Kidney (tissue), 22 donors: Measurements from ENCODE around the gene OXSR1. TPM values are rescaled to one million over a fixed set of nuclear protein-coding genes. Genes with fewer than 3 reads are reported as not detected.
A peak's percentile ranks its signal among the peaks of the same experiment; 100 is the strongest.

Experiments
- DNase-seq, 5 donors: peaks; one replicate each; pipeline ENCODE4 v3.0.0-alpha.2; 2013 to 2020
- FAIRE-seq: peaks from 2 replicates; lab custom pipeline; 2012; peaks lifted over from hg19 to GRCh38; lab: Jason Lieb, UNC
- H3K27ac ChIP-seq, 2 donors: one replicate each; pipeline ENCODE4 v1.7.0; 2013; ENCODE audit warnings: low read depth in 2 of 2, low read length in 2 of 2, inconsistent platforms in 1 of 2
- H3K27me3 ChIP-seq: one replicate; pipeline ENCODE4 v1.7.1; 2013; ENCODE audit warnings: low read length, inconsistent platforms; ENCODE audit not compliant: control insufficient read depth, insufficient read depth
- H3K36me3 ChIP-seq, 3 donors: one replicate each; pipeline versions ENCODE4 v1.7.0 to v1.7.1; 2013; ENCODE audit warnings: low read length in 3 of 3, control low read depth in 1 of 3, inconsistent platforms in 1 of 3; ENCODE audit not compliant: insufficient read depth in 3 of 3, control insufficient read depth in 2 of 3
- H3K4me1 ChIP-seq, 3 donors: one replicate each; pipeline versions ENCODE4 v1.7.0 to v1.7.1; 2013; ENCODE audit warnings: low read length in 3 of 3, inconsistent platforms in 1 of 3, low read depth in 1 of 3; ENCODE audit not compliant: control insufficient read depth in 2 of 3, insufficient read depth in 2 of 3
- H3K4me3 ChIP-seq, 3 donors: one replicate each; pipeline versions ENCODE4 v1.7.0 to v1.8.1; 2013; ENCODE audit warnings: low read length in 3 of 3, control low read depth in 1 of 3, inconsistent platforms in 1 of 3
- H3K9ac ChIP-seq, 3 donors: one replicate each; pipeline versions ENCODE4 v1.7.0 to v1.7.1; 2013; ENCODE audit warnings: low read length in 3 of 3, control low read depth in 1 of 3, inconsistent platforms in 1 of 3
- H3K9me3 ChIP-seq, 3 donors: one replicate each; pipeline versions ENCODE4 v1.7.0 to v1.7.1; 2013; ENCODE audit warnings: low read length in 3 of 3, control low read depth in 1 of 3, inconsistent platforms in 1 of 3; ENCODE audit not compliant: control insufficient read depth in 2 of 3, insufficient read depth in 1 of 3
- CTCF ChIP-seq: IDR thresholded peaks from 3 replicates; pipeline ENCODE4 v1.5.1; 2012; ENCODE audit warnings: mild to moderate bottlenecking, moderate library complexity, borderline replicate concordance; ENCODE audit not compliant: insufficient read depth; ENCODE audit errors: extremely low read depth
- intact Hi-C: fragments of 100-400 bp; cut with DNase I; formaldehyde crosslinking; loops from one replicate; pipeline ENCODE4 v1.11.1; 2022
- long read RNA-seq, 10 donors: library from polyadenylated mRNA in 1 of 10; unstranded in 1 of 10; transcript quantifications; one replicate each; pipeline ENCODE4 v2.0.0 and lab custom pipeline, GENCODE V29; 2021 to 2026
- polyA plus RNA-seq: library from polyadenylated mRNA; stranded (reverse); fragments of 350-450 nt; fragmentation: Illumina TruSeq; extraction: RNeasy Lipid Tissue Mini Kit (QIAGEN cat#74804); gene quantifications from one replicate; pipeline ENCODE4 v1.2.3, GENCODE V29; 2014; ENCODE audit warnings: low read depth, low replicate concordance; ENCODE audit not compliant: insufficient read depth
- total RNA-seq: library from RNA; stranded (reverse); fragmentation: NEBNext Ultra II Directional; extraction: Animal tissue kit (Norgen Biotek cat#: 25700); gene quantifications from one replicate; pipeline ENCODE4 v1.2.1, GENCODE V29; 2021
- donor health status: control.
- donor health status: control.
- donor health status: control.
- donor health status: control.
- donor health status: control.
- donor health status: DM: yes; HTN: yes; CAD: no.
- donor health status: Normal renal cell carcinoma (clear cell type).

The OXSR1 gene
- total RNA-seq (40.0 TPM), polyA plus RNA-seq (16.7 TPM)
- long read RNA-seq, donor 1, full-length matches to known transcripts: 1 of 7 reads
- long read RNA-seq, donor 1, partial matches to known transcripts: 6 of 7 reads
- long read RNA-seq, donor 1, other reads (novel, unspliced or antisense): 0 of 7 reads
- long read RNA-seq, donor 2, full-length matches to known transcripts: 3 of 3 reads
- long read RNA-seq, donor 2, partial matches to known transcripts: 0 of 3 reads
- long read RNA-seq, donor 2, other reads (novel, unspliced or antisense): 0 of 3 reads
- long read RNA-seq, donor 3, full-length matches to known transcripts: 2 of 71 reads
- long read RNA-seq, donor 3, partial matches to known transcripts: 69 of 71 reads
- long read RNA-seq, donor 3, other reads (novel, unspliced or antisense): 0 of 71 reads
- long read RNA-seq, donor 4, full-length matches to known transcripts: 4 of 4 reads
- long read RNA-seq, donor 4, partial matches to known transcripts: 0 of 4 reads
- long read RNA-seq, donor 4, other reads (novel, unspliced or antisense): 0 of 4 reads
- long read RNA-seq, donor 5: 0 reads
- long read RNA-seq, donor 6, full-length matches to known transcripts: 1 of 27 reads
- long read RNA-seq, donor 6, partial matches to known transcripts: 26 of 27 reads
- long read RNA-seq, donor 6, other reads (novel, unspliced or antisense): 0 of 27 reads
- long read RNA-seq, donor 7, full-length matches to known transcripts: 20 of 32 reads
- long read RNA-seq, donor 7, partial matches to known transcripts: 8 of 32 reads
- long read RNA-seq, donor 7, other reads (novel, unspliced or antisense): 4 of 32 reads
- long read RNA-seq, donor 8, full-length matches to known transcripts: 3 of 10 reads
- long read RNA-seq, donor 8, partial matches to known transcripts: 7 of 10 reads
- long read RNA-seq, donor 8, other reads (novel, unspliced or antisense): 0 of 10 reads
- long read RNA-seq, donor 9, full-length matches to known transcripts: 1 of 1 reads
- long read RNA-seq, donor 9, partial matches to known transcripts: 0 of 1 reads
- long read RNA-seq, donor 9, other reads (novel, unspliced or antisense): 0 of 1 reads
- long read RNA-seq, donor 10, full-length matches to known transcripts: 2 of 11 reads
- long read RNA-seq, donor 10, partial matches to known transcripts: 9 of 11 reads
- long read RNA-seq, donor 10, other reads (novel, unspliced or antisense): 0 of 11 reads

GRCh38 chr3:38164952-38165721 lies at the start of gene OXSR1:
Gene OXSR1 (plus strand): TSS chr3:38165537. CDS start chr3:38165877, 340 bp downstream.
- Histone ChIP-seq H3K27ac (peak within 1 kb of the TSS; percentile 98 to 99), H3K9ac (peak within 1 kb of the TSS; percentile 78 to 96 (median 88)), H3K27me3 (no peaks in the 10 kb centered on the region), H3K4me1 (peaks cover 0 to 9% (median 2%) of the 10 kb centered on the region in 3 donors), H3K9me3 (no peaks in the 10 kb centered on the region), H3K4me3 (peak within 1 kb of the TSS; percentile 83 to 96 (median 90)), H3K36me3 (no peaks in the 10 kb centered on the region)
- intact Hi-C loops: no loop called here
- no peak for TF ChIP-seq CTCF
- FAIRE-seq (peak; percentile 93), DNase-seq (peak; percentile 98 to 100 (median 99))

GRCh38 chr3:38115645-38116427 lies 49.5 kb upstream of the OXSR1 start:
- Histone ChIP-seq H3K4me3 (no peak overlapping the region), H3K27ac (no peak overlapping the region), H3K36me3 (peaks cover 0 to 7% (median 4%) of the 10 kb centered on the region in 3 donors), H3K4me1 (peaks cover 0 to 6% (median 3%) of the 10 kb centered on the region in 3 donors), H3K27me3 (no peaks in the 10 kb centered on the region), H3K9me3 (no peaks in the 10 kb centered on the region), H3K9ac (no peak overlapping the region)
- intact Hi-C loops: no loop called here
- FAIRE-seq (no peak), DNase-seq (peak in 1 of 5 donors; percentile 32)
- no peak for TF ChIP-seq CTCF
